IMR-90 (cell line): ENCODE measurements around the gene COQ4. TPM values are rescaled to one million over a fixed set of nuclear protein-coding genes. Genes with fewer than 3 reads are reported as not detected.
A peak's percentile ranks its signal among the peaks of the same experiment; 100 is the strongest.

Source experiments
- ATAC-seq: fragments of 200-7000 bp; cut with Tn5 transposase; 2 replicates; pipeline ENCODE4 v1.9.1; 2020; ENCODE audit warnings: low read depth, mild to moderate bottlenecking, moderate library complexity
- BruUV-seq: library from RNA; stranded (reverse); fragments of 400-500 nt; replicated peaks from 2 replicates; lab custom pipeline; 2021; lab: Mats Ljungman, UMichigan
- CTCF ChIA-PET: fragments of 300-600 bp; formaldehyde crosslinking; extraction: SDS; loops from one replicate; lab custom pipeline; 2021; ENCODE audit warnings: antibody characterized with exemption; lab: Yijun Ruan, JAX
- POLR2A ChIA-PET: fragments of 300-600 bp; sonication (Branson Sonifier 250); formaldehyde crosslinking; loops from one replicate; lab custom pipeline; 2022; ENCODE audit warnings: antibody characterized with exemption; ENCODE audit not compliant: unreplicated experiment; lab: Charles Lee
- DNase-seq: peaks from one replicate; pipeline ENCODE4 v3.0.0; 2013
- H2AFZ ChIP-seq: replicated peaks from 2 replicates; pipeline ENCODE3; 2013; ENCODE audit warnings: low read length, mild to moderate bottlenecking; ENCODE audit not compliant: poor library complexity
- H2AK5ac ChIP-seq: 2 replicates; pipeline ENCODE4 v1.6.1; 2013; ENCODE audit warnings: low read depth, low read length, inconsistent platforms
- H2AK9ac ChIP-seq: replicated peaks from 2 replicates; pipeline ENCODE3; 2013; ENCODE audit warnings: mild to moderate bottlenecking, low read depth, low read length, moderate library complexity; ENCODE audit not compliant: poor library complexity
- H2BK120ac ChIP-seq: 2 replicates; pipeline ENCODE4 v1.6.1; 2013; ENCODE audit warnings: low read depth, low read length, inconsistent platforms
- H2BK15ac ChIP-seq: 3 replicates; pipeline ENCODE4 v1.6.1; 2013; ENCODE audit warnings: low read depth, low read length, inconsistent platforms
- H2BK20ac ChIP-seq: 2 replicates; pipeline ENCODE4 v1.6.1; 2013; ENCODE audit warnings: low read depth, mild to moderate bottlenecking, inconsistent platforms, low read length, moderate library complexity
- H2BK5ac ChIP-seq: 2 replicates; pipeline ENCODE4 v1.6.1; 2013; ENCODE audit warnings: mild to moderate bottlenecking, low read depth, low read length, inconsistent platforms; ENCODE audit not compliant: poor library complexity, severe bottlenecking
- H3K14ac ChIP-seq: replicated peaks from 2 replicates; pipeline ENCODE4 v1.6.1; 2013; ENCODE audit warnings: low read depth, low read length, inconsistent platforms
- H3K18ac ChIP-seq: 2 replicates; pipeline ENCODE4 v1.6.1; 2013; ENCODE audit warnings: low read depth, low read length, control low read depth
- H3K23ac ChIP-seq: 2 replicates; pipeline ENCODE4 v1.6.1; 2013; ENCODE audit warnings: low read depth, low read length, inconsistent platforms
- H3K27ac ChIP-seq: 2 replicates; pipeline ENCODE4 v1.5.1; 2013; ENCODE audit warnings: mild to moderate bottlenecking, control low read depth, low read length; ENCODE audit not compliant: insufficient read depth
- H3K27me3 ChIP-seq: 2 replicates; pipeline ENCODE4 v1.6.1; 2013; ENCODE audit warnings: low read length; ENCODE audit not compliant: control insufficient read depth, insufficient read depth
- H3K36me3 ChIP-seq: 2 replicates; pipeline ENCODE4 v1.6.1; 2013; ENCODE audit warnings: low read length, mixed read lengths; ENCODE audit not compliant: control insufficient read depth, insufficient read depth
- H3K4ac ChIP-seq: 2 replicates; pipeline ENCODE4 v1.6.1; 2013; ENCODE audit warnings: low read depth, low read length, inconsistent platforms
- H3K4me1 ChIP-seq: 2 replicates; pipeline ENCODE4 v1.6.1; 2013; ENCODE audit warnings: low read length, mixed read lengths; ENCODE audit not compliant: control insufficient read depth, insufficient read depth
- H3K4me2 ChIP-seq: 2 replicates; pipeline ENCODE4 v1.6.1; 2013; ENCODE audit warnings: low read depth, mild to moderate bottlenecking, control low read depth, low read length, moderate library complexity
- H3K4me3 ChIP-seq: 2 replicates; pipeline ENCODE4 v1.5.1; 2013; ENCODE audit warnings: low read depth, mild to moderate bottlenecking, control low read depth, low read length, moderate library complexity; ENCODE audit not compliant: insufficient read depth
- H3K56ac ChIP-seq: 2 replicates; pipeline ENCODE4 v1.6.1; 2013; ENCODE audit warnings: low read length, inconsistent platforms; ENCODE audit not compliant: insufficient read depth; ENCODE audit errors: extremely low read depth
- H3K79me1 ChIP-seq, 2 experiments: 2 replicates each; pipeline ENCODE4 v1.6.1; 2013; ENCODE audit warnings: low read length in 2 of 2, inconsistent platforms in 1 of 2, low read depth in 1 of 2
- H3K9ac ChIP-seq: 2 replicates; pipeline ENCODE4 v1.6.1; 2013; ENCODE audit warnings: low read depth, low read length, control low read depth
- H3K9me1 ChIP-seq: 2 replicates; pipeline ENCODE4 v1.6.1; 2013; ENCODE audit warnings: low read length, inconsistent platforms; ENCODE audit not compliant: insufficient read depth
- H3K9me3 ChIP-seq: 2 replicates; pipeline ENCODE4 v1.6.1; 2013; ENCODE audit warnings: low read length; ENCODE audit not compliant: control insufficient read depth, insufficient read depth
- H4K20me1 ChIP-seq: 2 replicates; pipeline ENCODE4 v1.6.1; 2013; ENCODE audit warnings: low read length, inconsistent platforms; ENCODE audit not compliant: insufficient read depth
- H4K5ac ChIP-seq: 2 replicates; pipeline ENCODE4 v1.6.1; 2013; ENCODE audit warnings: mild to moderate bottlenecking, low read depth, low read length, control low read depth
- H4K8ac ChIP-seq, 2 experiments: 2 replicates each; pipeline ENCODE4 v1.6.1; 2013; ENCODE audit warnings: low read depth in 2 of 2, low read length in 2 of 2, control low read depth in 1 of 2, inconsistent platforms in 1 of 2
- H4K91ac ChIP-seq: 2 replicates; pipeline ENCODE4 v1.6.1; 2013; ENCODE audit warnings: low read depth, low read length, inconsistent platforms; ENCODE audit not compliant: insufficient read depth
- CEBPB ChIP-seq: IDR thresholded peaks from 2 replicates; pipeline ENCODE4 v1.6.1; 2012; ENCODE audit warnings: low read depth, low read length, improper control_type of control experiment
- ELK1 ChIP-seq: fragments of 150-350 bp; IDR thresholded peaks from 2 replicates; pipeline ENCODE4 v1.6.1; 2016; ENCODE audit warnings: low read depth, mild to moderate bottlenecking, low read length, moderate library complexity, borderline replicate concordance
- MAFK ChIP-seq: IDR thresholded peaks from 2 replicates; pipeline ENCODE4 v1.6.1; 2012; ENCODE audit warnings: low read depth, low read length, improper control_type of control experiment
- POLR2A ChIP-seq: IDR thresholded peaks from 2 replicates; pipeline ENCODE4 v1.6.1; 2012; ENCODE audit warnings: mild to moderate bottlenecking, low read depth, low read length
- WGBS, 2 experiments: methylation state at CpG; one replicate each; pipeline versions ENCODE4 v1.1.5 to v1.1.7; 2013; ENCODE audit warnings: missing lambda C conversion rate in 2 of 2; ENCODE audit not compliant: insufficient read length in 1 of 2; ENCODE audit errors: extremely low coverage in 2 of 2; 5-methylcytosine and 5-hydroxymethylcytosine counted together
- dilution Hi-C: fragments of 300-500 bp; cut with HindIII; formaldehyde crosslinking; loops from one replicate; pipeline ENCODE4 v1.14.3; 2018; ENCODE audit warnings: low sequenced_read_pairs; ENCODE audit not compliant: unreplicated experiment
- in situ Hi-C: fragments of 300-500 bp; cut with MboI; formaldehyde crosslinking; loops from 3 replicates; pipeline ENCODE4 v1.14.3; 2019; ENCODE audit warnings: low sequenced_read_pairs, inconsistent platforms, mixed read lengths
- intact Hi-C: fragments of 100-400 bp; cut with micrococcal nuclease; formaldehyde crosslinking; loops from 2 replicates; pipeline ENCODE4 v1.10.0; 2022
- polyA plus RNA-seq, 3 experiments: library from polyadenylated mRNA; depleted of rRNA; stranded (reverse); fragments of >200 nt; gene quantifications; 2 replicates each; pipeline ENCODE4 v1.2.3, GENCODE V29; 2012; ENCODE audit warnings: low replicate concordance in 1 of 3
- total RNA-seq: library from RNA; depleted of rRNA; stranded (reverse); fragments of >200 nt; gene quantifications from 2 replicates; pipeline ENCODE4 v1.2.3, GENCODE V29; 2012

COQ4 gene
- total and polyA plus RNA-seq, 2 of the 4 experiments (the other 2 are of a cell fraction), result 20.1 to 41.4 TPM

GRCh38 chr9:128304971-128305288 lies 17.7 kb upstream of the COQ4 start:
- Histone ChIP-seq H3K23ac (no peak overlapping the region), H3K27ac (no peak overlapping the region), H3K4ac (peak overlapping the region; percentile 5; the same call in 1 of the 2 replicates), H3K9ac (no peak overlapping the region), H4K91ac (no peak overlapping the region), H2BK120ac (no peak overlapping the region), H3K9me1 (peaks cover 11% of the 10 kb centered on the region), H4K20me1 (peaks cover 4% of the 10 kb centered on the region), H3K36me3 (peaks cover 8% of the 10 kb centered on the region), H3K27me3 (no peaks in the 10 kb centered on the region), H3K4me1 (peaks cover 12% of the 10 kb centered on the region), H3K18ac (no peak overlapping the region), H2BK15ac (no peak overlapping the region; the same call in 2 of the 3 replicates), H3K79me1 (no peaks in the 10 kb centered on the region; a peak in 2 of 4 replicates), H2AK5ac (peak overlapping the region; percentile 41; the same call in 1 of the 2 replicates), H4K8ac (no peak overlapping the region; a peak in 1 of 4 replicates), H4K5ac (no peak overlapping the region), H3K9me3 (no peaks in the 10 kb centered on the region), H2AFZ (no peak overlapping the region), H3K4me2 (no peak overlapping the region), H2AK9ac (peak overlapping the region; percentile 5), H2BK5ac (no peak overlapping the region), H3K4me3 (no peak overlapping the region), H3K56ac (no peak overlapping the region), H2BK20ac (0 out of 2 replicates have a peak overlapping the region, but pooled peaks have one; percentile 1), H3K14ac (peak overlapping the region; percentile 27; the same call in 1 of the 2 replicates)
- ATAC-seq, result no peak
- in situ Hi-C loops, result no loop called here
- ChIA-PET POLR2A (no interaction called here), CTCF (interaction anchor here (1.8 kb wide), 1 partner anchor 10 kb away, joined by 7 read pairs; no protein-coding TSS in a partner anchor)
- WGBS, 2 experiments, result no CpG with 5 or more reads among the region's 5 CpGs
- no peak for TF ChIP-seq ELK1
- TF ChIP-seq POLR2A, result no peak
- TF ChIP-seq CEBPB, result no peak
- TF ChIP-seq MAFK, result no peak
- BruUV-seq, result no TSS peak
- dilution Hi-C loops, result no loop called here
- intact Hi-C loops, result no loop called here
- peak; percentile 56 for DNase-seq
